Cardiac muscle cell (in vitro differentiated cells and primary cell): ENCODE data around the gene CSNK2B. TPM values are rescaled to one million over a fixed set of nuclear protein-coding genes. Genes with fewer than 3 reads are reported as not detected.

ENCODE experiments used
- DNase-seq, 2 donors: peaks; one replicate each; pipeline versions ENCODE4 v3.0.0 to v3.0.0-alpha.2; 2010 to 2017; ENCODE audit warnings: low read depth in 1 of 2, low spot score in 1 of 2
- H3K27ac ChIP-seq: fragments of 200-600 bp; sonication (generic); 2 replicates; pipeline ENCODE4 v1.5.1; 2016
- H3K27me3 ChIP-seq: fragments of 200-600 bp; sonication (generic); 2 replicates; pipeline ENCODE4 v1.6.0; 2016; ENCODE audit warnings: control low read depth
- H3K36me3 ChIP-seq: fragments of 200-600 bp; sonication (generic); 2 replicates; pipeline ENCODE4 v1.5.1; 2016; ENCODE audit warnings: control low read depth
- H3K4me1 ChIP-seq: fragments of 200-600 bp; sonication (generic); 2 replicates; pipeline ENCODE4 v1.8.1; 2017; ENCODE audit warnings: low read depth, mild to moderate bottlenecking, mixed run types
- H3K4me3 ChIP-seq: fragments of 200-600 bp; sonication (generic); 2 replicates; pipeline ENCODE4 v1.5.1; 2016; ENCODE audit warnings: mild to moderate bottlenecking
- H3K9me3 ChIP-seq: fragments of 200-600 bp; sonication (generic); 2 replicates; pipeline ENCODE4 v1.5.1; 2017; ENCODE audit warnings: low read depth, mild to moderate bottlenecking, control low read depth
- CTCF ChIP-seq: IDR thresholded peaks from 2 replicates; pipeline ENCODE4 v1.5.1; 2012; ENCODE audit warnings: low read depth, mild to moderate bottlenecking, low read length
- polyA plus RNA-seq: library from polyadenylated mRNA; unstranded; fragments of >200 nt; fragmentation: Nextera tagmentation; extraction: Ambion mirVana; gene quantifications from 2 replicates; pipeline ENCODE4 v1.2.1, GENCODE V29; 2016
- total RNA-seq: library from RNA; depleted of rRNA; stranded (reverse); fragments of >200 nt; gene quantifications from 2 replicates; pipeline ENCODE4 v1.2.3, GENCODE V29; 2016

CSNK2B gene
- total and polyA plus RNA-seq, 2 experiments from 2014 or later, result 277 to 310 TPM

GRCh38 chr6:31718265-31718664 lies 52.4 kb downstream of the CSNK2B start:
- H3K36me3 ChIP-seq, result no peaks in the 10 kb centered on the region
- no peak for TF ChIP-seq CTCF
- no peaks in the 10 kb centered on the region for H3K9me3 ChIP-seq
- no peak overlapping the region for H3K4me3 ChIP-seq
- no peak overlapping the region for H3K27ac ChIP-seq
- H3K4me1 ChIP-seq, result peaks cover 11% of the 10 kb centered on the region
- no peaks in the 10 kb centered on the region for H3K27me3 ChIP-seq
- no peak for DNase-seq

GRCh38 chr6:31719001-31719400 lies 53.1 kb downstream of the CSNK2B start:
- Histone ChIP-seq H3K4me3 (no peak overlapping the region), H3K27ac (no peak overlapping the region), H3K27me3 (no peaks in the 10 kb centered on the region), H3K9me3 (no peaks in the 10 kb centered on the region), H3K4me1 (peaks cover 6% of the 10 kb centered on the region), H3K36me3 (no peaks in the 10 kb centered on the region)
- no peak for TF ChIP-seq CTCF
- no peak for DNase-seq

Other genes starting within 250 kb of the CSNK2B start
Only the 30 nearest of the 37 such genes appear.
- not detected in 2 replicates for gene MCCD1, start 137.1 kb upstream of the CSNK2B start, total RNA-seq
- gene MCCD1, start 137.1 kb upstream of the CSNK2B start, polyA plus RNA-seq, result not detected in 2 replicates
- 371 and 455 TPM in 2 replicates for gene DDX39B, start 124.1 kb upstream of the CSNK2B start, total RNA-seq
- gene DDX39B, start 124.1 kb upstream of the CSNK2B start, polyA plus RNA-seq, result 321 and 373 TPM in 2 replicates
- gene ATP6V1G2, start 119.5 kb upstream of the CSNK2B start, total RNA-seq, result 21.2 and 28.8 TPM in 2 replicates
- 32.7 and 40.2 TPM in 2 replicates for gene ATP6V1G2, start 119.5 kb upstream of the CSNK2B start, polyA plus RNA-seq
- gene NFKBIL1, start 118.5 kb upstream of the CSNK2B start, total RNA-seq, result 43.6 and 51.2 TPM in 2 replicates
- gene NFKBIL1, start 118.5 kb upstream of the CSNK2B start, polyA plus RNA-seq, result 38.4 and 47.1 TPM in 2 replicates
- not detected in 2 replicates for gene LTA, start 93.8 kb upstream of the CSNK2B start, total RNA-seq
- not detected in 2 replicates for gene LTA, start 93.8 kb upstream of the CSNK2B start, polyA plus RNA-seq
- not detected in 2 replicates for gene TNF, start 90.5 kb upstream of the CSNK2B start, total RNA-seq
- gene TNF, start 90.5 kb upstream of the CSNK2B start, polyA plus RNA-seq, result 0.14 TPM in 1 of 2 replicates, not detected in the other
- gene LTB, start 83.7 kb upstream of the CSNK2B start, total RNA-seq, result 0.70 TPM in 1 of 2 replicates, not detected in the other
- 0.61 and 1.5 TPM in 2 replicates for gene LTB, start 83.7 kb upstream of the CSNK2B start, polyA plus RNA-seq
- gene LST1, start 79.8 kb upstream of the CSNK2B start, total RNA-seq, result 1.7 TPM in 1 of 2 replicates, not detected in the other
- gene LST1, start 79.8 kb upstream of the CSNK2B start, polyA plus RNA-seq, result 1.6 TPM in 1 of 2 replicates, not detected in the other
- gene NCR3, start 73.1 kb upstream of the CSNK2B start, total RNA-seq, result not detected in 2 replicates
- not detected in 2 replicates for gene NCR3, start 73.1 kb upstream of the CSNK2B start, polyA plus RNA-seq
- gene AIF1, start 50.8 kb upstream of the CSNK2B start, total RNA-seq, result 1.2 TPM in 1 of 2 replicates, not detected in the other
- gene AIF1, start 50.8 kb upstream of the CSNK2B start, polyA plus RNA-seq, result 1.4 and 1.6 TPM in 2 replicates
- 144 and 208 TPM in 2 replicates for gene PRRC2A, start 45.4 kb upstream of the CSNK2B start, total RNA-seq
- gene PRRC2A, start 45.4 kb upstream of the CSNK2B start, polyA plus RNA-seq, result 70.2 and 103 TPM in 2 replicates
- gene BAG6, start 13.4 kb upstream of the CSNK2B start, total RNA-seq, result 494 and 510 TPM in 2 replicates
- gene BAG6, start 13.4 kb upstream of the CSNK2B start, polyA plus RNA-seq, result 115 TPM in 2 replicates
- gene APOM, start 10.2 kb upstream of the CSNK2B start, total RNA-seq, result 2.3 and 2.5 TPM in 2 replicates
- gene APOM, start 10.2 kb upstream of the CSNK2B start, polyA plus RNA-seq, result 2.5 and 3.5 TPM in 2 replicates
- 24.5 and 27.4 TPM in 2 replicates for gene C6orf47, start 5.3 kb upstream of the CSNK2B start, total RNA-seq
- gene C6orf47, start 5.3 kb upstream of the CSNK2B start, polyA plus RNA-seq, result 22.0 and 29.2 TPM in 2 replicates
- 28.8 and 36.2 TPM in 2 replicates for gene GPANK1, start 1.1 kb upstream of the CSNK2B start, total RNA-seq
- 27.5 and 37.2 TPM in 2 replicates for gene GPANK1, start 1.1 kb upstream of the CSNK2B start, polyA plus RNA-seq
- gene LY6G5B, start 3.9 kb downstream of the CSNK2B start, total RNA-seq, result 3.9 and 6.8 TPM in 2 replicates
- 13.2 and 16.5 TPM in 2 replicates for gene LY6G5B, start 3.9 kb downstream of the CSNK2B start, polyA plus RNA-seq
- gene LY6G5C, start 15.0 kb downstream of the CSNK2B start, total RNA-seq, result 0.54 and 1.2 TPM in 2 replicates
- gene LY6G5C, start 15.0 kb downstream of the CSNK2B start, polyA plus RNA-seq, result 5.0 and 9.0 TPM in 2 replicates
- gene ABHD16A, start 37.2 kb downstream of the CSNK2B start, total RNA-seq, result 48.0 and 66.3 TPM in 2 replicates
- gene ABHD16A, start 37.2 kb downstream of the CSNK2B start, polyA plus RNA-seq, result 61.5 and 65.1 TPM in 2 replicates
- not detected in 2 replicates for gene LY6G6F, start 40.8 kb downstream of the CSNK2B start, total RNA-seq
- gene LY6G6F, start 40.8 kb downstream of the CSNK2B start, polyA plus RNA-seq, result not detected in 2 replicates
- not detected in 2 replicates for gene LY6G6D, start 49.3 kb downstream of the CSNK2B start, total RNA-seq
- gene LY6G6D, start 49.3 kb downstream of the CSNK2B start, polyA plus RNA-seq, result not detected in 2 replicates
- not detected in 2 replicates for gene LY6G6C, start 55.7 kb downstream of the CSNK2B start, total RNA-seq
- 0.24 TPM in 1 of 2 replicates, not detected in the other for gene LY6G6C, start 55.7 kb downstream of the CSNK2B start, polyA plus RNA-seq
- gene MPIG6B, start 57.3 kb downstream of the CSNK2B start, total RNA-seq, result not detected in 2 replicates
- gene MPIG6B, start 57.3 kb downstream of the CSNK2B start, polyA plus RNA-seq, result not detected in 2 replicates
- 134 and 138 TPM in 2 replicates for gene DDAH2, start 63.2 kb downstream of the CSNK2B start, total RNA-seq
- 154 and 170 TPM in 2 replicates for gene DDAH2, start 63.2 kb downstream of the CSNK2B start, polyA plus RNA-seq
- 226 and 274 TPM in 2 replicates for gene CLIC1, start 70.5 kb downstream of the CSNK2B start, total RNA-seq
- gene CLIC1, start 70.5 kb downstream of the CSNK2B start, polyA plus RNA-seq, result 318 and 326 TPM in 2 replicates
- 6.6 and 39.4 TPM in 2 replicates for gene MSH5, start 73.9 kb downstream of the CSNK2B start, total RNA-seq
- gene MSH5, start 73.9 kb downstream of the CSNK2B start, polyA plus RNA-seq, result 7.4 and 16.4 TPM in 2 replicates
- gene SAPCD1, start 96.6 kb downstream of the CSNK2B start, total RNA-seq, result 3.9 and 11.6 TPM in 2 replicates
- 2.1 and 4.2 TPM in 2 replicates for gene SAPCD1, start 96.6 kb downstream of the CSNK2B start, polyA plus RNA-seq
- 16.1 and 24.7 TPM in 2 replicates for gene VWA7, start 111.2 kb downstream of the CSNK2B start, total RNA-seq
- 9.9 and 12.3 TPM in 2 replicates for gene VWA7, start 111.2 kb downstream of the CSNK2B start, polyA plus RNA-seq
- gene VARS1, start 129.7 kb downstream of the CSNK2B start, total RNA-seq, result 46.3 and 49.7 TPM in 2 replicates
- gene VARS1, start 129.7 kb downstream of the CSNK2B start, polyA plus RNA-seq, result 51.5 and 63.9 TPM in 2 replicates
- gene LSM2, start 140.9 kb downstream of the CSNK2B start, total RNA-seq, result 58.9 and 64.2 TPM in 2 replicates
- 76.8 and 88.6 TPM in 2 replicates for gene LSM2, start 140.9 kb downstream of the CSNK2B start, polyA plus RNA-seq
- 1.6 and 3.1 TPM in 2 replicates for gene HSPA1L, start 149.2 kb downstream of the CSNK2B start, total RNA-seq
- 4.5 and 5.2 TPM in 2 replicates for gene HSPA1L, start 149.2 kb downstream of the CSNK2B start, polyA plus RNA-seq